ENCODE measurements around the gene MYOZ3. TPM values are rescaled to one million over a fixed set of nuclear protein-coding genes. Genes with fewer than 3 reads are reported as not detected.

MYOZ3 gene
- total RNA-seq, 2 experiments from 2014 or later: not detected

- Histone ChIP-seq H3K79me2 (ENCODE audit: insufficient read depth, low read depth, low read length) (no peaks in the 10 kb centered on the region), H3K27ac (ENCODE audit: low read depth, low read length, poor library complexity, severe bottlenecking) (no peak overlapping the region), H4K20me1 (ENCODE audit: insufficient read depth, low read length) (no peaks in the 10 kb centered on the region), H3K9me3 (ENCODE audit: low read length) (no peaks in the 10 kb centered on the region), H3K4me2 (ENCODE audit: low read length) (no peak overlapping the region), H3K9me2 (ENCODE audit: insufficient read depth, low read length) (no peaks in the 10 kb centered on the region), H2AFZ (ENCODE audit: low read length) (no peak overlapping the region), H3K36me3 (ENCODE audit: insufficient read depth, low read length) (no peaks in the 10 kb centered on the region), H3K4me1 (ENCODE audit: insufficient read depth, low read length, poor library complexity, severe bottlenecking) (no peaks in the 10 kb centered on the region), H3K4me3 (ENCODE audit: low read depth, low read length, poor library complexity, severe bottlenecking) (no peak overlapping the region)
- POLR2A ChIA-PET: interaction anchor here (0.7 to 0.8 kb wide), 2 partner anchors 10 to 137 kb away, joined by 3 to 4 read pairs; partner anchors contain the start of gene NDST1
- no peak for TF ChIP-seq CTCF (conservative IDR thresholded peaks at IDR 0.05; ENCODE audit: low read length)
- no peak for TF ChIP-seq EZH2phosphoT487 (IDR thresholded peaks at IDR 0.05; ENCODE audit: borderline replicate concordance, low read depth, low read length)
- CTCF ChIA-PET (ENCODE audit: unreplicated experiment): no interaction called here
- DNase-seq (ENCODE audit: low spot score): no peak
- no TSS peak for BruUV-seq (replicated peaks)
- intact Hi-C loops (cut with micrococcal nuclease; ENCODE audit: unreplicated experiment): no loop called here
Measured at GRCh38 chr5:150645070-150645700, 15.9 kb upstream of the MYOZ3 start.

GRCh38 chr5:150647275-150648251, 13.5 kb upstream of the MYOZ3 start:
- no peak for DNase-seq (ENCODE audit: low spot score)
- no TSS peak for BruUV-seq (replicated peaks)
- ChIA-PET POLR2A (no interaction called here), CTCF (ENCODE audit: unreplicated experiment) (no interaction called here)
- no peak for TF ChIP-seq EZH2phosphoT487 (IDR thresholded peaks at IDR 0.05; ENCODE audit: borderline replicate concordance, low read depth, low read length)
- no peak for TF ChIP-seq CTCF (conservative IDR thresholded peaks at IDR 0.05; ENCODE audit: low read length)
- Histone ChIP-seq H3K9me3 (ENCODE audit: low read length) (no peaks in the 10 kb centered on the region), H3K4me1 (ENCODE audit: insufficient read depth, low read length, poor library complexity, severe bottlenecking) (no peaks in the 10 kb centered on the region), H3K4me2 (ENCODE audit: low read length) (no peak overlapping the region), H3K27ac (ENCODE audit: low read depth, low read length, poor library complexity, severe bottlenecking) (no peak overlapping the region), H4K20me1 (ENCODE audit: insufficient read depth, low read length) (no peaks in the 10 kb centered on the region), H3K79me2 (ENCODE audit: insufficient read depth, low read depth, low read length) (no peaks in the 10 kb centered on the region), H3K4me3 (ENCODE audit: low read depth, low read length, poor library complexity, severe bottlenecking) (no peak overlapping the region), H2AFZ (ENCODE audit: low read length) (no peak overlapping the region), H3K36me3 (ENCODE audit: insufficient read depth, low read length) (no peaks in the 10 kb centered on the region), H3K9me2 (ENCODE audit: insufficient read depth, low read length) (no peaks in the 10 kb centered on the region)
- intact Hi-C loops (cut with micrococcal nuclease; ENCODE audit: unreplicated experiment): no loop called here
